ENCODE data around the gene CYP19A1.

The CYP19A1 gene

GRCh38 chr15:51380999-51381806 lies 42.8 kb upstream of the CYP19A1 start:
- DNase-seq (ENCODE audit: low spot score) = peak; percentile 84
- H3K4me3 ChIP-seq = no peak overlapping the region
- TF ChIP-seq CTCF (IDR thresholded peaks at IDR 0.05) = peak; percentile 90

GRCh38 chr15:51379390-51379789 lies 41.0 kb upstream of the CYP19A1 start:
- Histone ChIP-seq H3K4me3 (no peak overlapping the region), H3K27ac (no peak overlapping the region)
- no peak for TF ChIP-seq CTCF (IDR thresholded peaks at IDR 0.05)
- DNase-seq (ENCODE audit: low spot score) = no peak

More at GRCh38 chr15:51380999-51381806, 42.8 kb upstream of the CYP19A1 start:
- no peak overlapping the region for H3K27ac ChIP-seq

- Histone ChIP-seq H3K27ac (no peak overlapping the region), H3K4me3 (no peak overlapping the region)
- no peak for DNase-seq (ENCODE audit: low spot score)
- TF ChIP-seq CTCF (IDR thresholded peaks at IDR 0.05) = no peak
Measured at GRCh38 chr15:51378406-51378805, 40.0 kb upstream of the CYP19A1 start.

GRCh38 chr15:51377038-51377786 lies 38.8 kb upstream of the CYP19A1 start:
- Histone ChIP-seq H3K27ac (no peak overlapping the region), H3K4me3 (no peak overlapping the region)
- no peak for TF ChIP-seq CTCF (IDR thresholded peaks at IDR 0.05)
- DNase-seq (ENCODE audit: low spot score) = no peak

GRCh38 chr15:51375966-51376640 lies 37.7 kb upstream of the CYP19A1 start:
- H3K4me3 ChIP-seq = no peak overlapping the region
- no peak for TF ChIP-seq CTCF (IDR thresholded peaks at IDR 0.05)
- DNase-seq (ENCODE audit: low spot score) = no peak
- H3K27ac ChIP-seq = no peak overlapping the region

GRCh38 chr15:51374131-51374530 lies 35.7 kb upstream of the CYP19A1 start:
- Histone ChIP-seq H3K27ac (no peak overlapping the region), H3K4me3 (no peak overlapping the region)
- DNase-seq (ENCODE audit: low spot score) = no peak
- TF ChIP-seq CTCF (IDR thresholded peaks at IDR 0.05) = no peak

Measured in coronary artery (tissue), 2 donors.